NCI-H1092 treated with DMSO at 0.1 percent for 48 hours (cell line): ENCODE data around the gene GABRB1.
A peak's percentile ranks its signal among the peaks of the same experiment; 100 is the strongest.

ENCODE experiments used
- DNase-seq: peaks from one replicate; lab custom pipeline; 2025; lab: John Stamatoyannopoulos, UW

Gene GABRB1

DNA sequence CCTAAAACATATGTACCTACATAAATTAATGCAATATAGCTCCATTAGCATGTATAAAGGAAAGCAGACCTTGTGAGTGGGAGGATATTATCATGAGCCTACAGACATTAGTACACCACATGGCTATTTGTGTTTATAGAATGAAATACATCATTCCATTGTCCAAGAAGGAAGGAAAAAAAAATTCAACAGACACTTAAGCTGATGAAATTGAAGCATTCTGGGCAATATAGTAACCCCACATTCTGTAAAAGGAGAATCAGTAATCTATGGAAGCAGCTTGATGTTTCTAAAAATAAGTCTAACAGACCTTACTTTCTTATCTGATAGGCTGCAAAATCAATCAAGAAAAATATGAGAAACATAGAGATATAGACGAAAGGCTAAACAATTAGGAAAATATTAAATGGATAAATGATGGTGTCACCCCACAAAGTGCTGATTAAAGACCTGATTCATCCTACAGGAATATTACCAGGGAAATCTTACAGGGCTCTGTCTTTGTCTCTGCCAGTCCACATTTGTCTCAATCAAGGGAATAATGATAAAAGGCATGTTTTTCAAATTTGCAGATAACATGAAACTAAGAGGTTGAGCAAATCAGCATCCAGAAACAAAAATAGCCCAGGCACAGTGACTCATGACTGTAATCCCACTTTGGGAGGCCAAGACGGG is 355.3 kb downstream of the GABRB1 start:
- no peak for DNase-seq

DNA sequence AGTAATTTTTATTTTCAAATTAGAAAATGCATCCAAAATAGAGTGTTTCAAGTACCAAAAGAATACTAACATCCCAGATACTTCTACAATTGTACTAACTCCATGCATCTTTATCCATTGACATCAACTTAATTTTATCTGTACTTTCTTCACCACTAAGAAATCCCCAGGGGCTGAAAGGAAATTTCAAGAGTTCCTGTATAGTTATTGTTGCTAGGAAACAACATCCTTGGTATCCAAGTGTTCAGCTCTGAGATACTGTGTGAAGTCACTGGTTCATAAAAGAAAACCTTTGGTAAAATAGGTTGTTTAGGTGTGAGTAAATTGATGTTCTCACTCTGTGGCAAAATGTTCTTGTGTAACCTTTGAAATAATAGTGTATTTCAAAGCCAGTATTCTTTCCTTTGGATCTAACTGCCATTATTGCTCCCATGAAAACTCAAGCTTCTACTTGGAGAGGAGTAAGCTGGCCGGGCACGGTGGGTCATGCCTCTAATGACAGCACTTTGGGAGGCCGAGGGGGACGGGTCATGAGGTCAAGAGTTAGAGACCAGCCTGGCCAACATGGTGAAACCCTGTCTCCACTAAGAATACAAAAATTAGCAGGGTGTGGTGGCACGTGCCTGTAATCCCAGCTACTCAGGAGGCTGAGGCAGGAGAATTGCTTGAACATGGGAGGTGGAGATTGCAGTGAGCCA is 359.2 kb downstream of the GABRB1 start:
- no peak for DNase-seq

- DNase-seq, result no peak
These were observed 359.9 kb downstream of the GABRB1 start for GRCh38 chr4:47391256-47391655.

- DNase-seq, result no peak
These were observed 375.0 kb downstream of the GABRB1 start for GRCh38 chr4:47406408-47406807.

- no peak for DNase-seq
These were observed 378.9 kb downstream of the GABRB1 start for GRCh38 chr4:47410271-47410670.

DNA sequence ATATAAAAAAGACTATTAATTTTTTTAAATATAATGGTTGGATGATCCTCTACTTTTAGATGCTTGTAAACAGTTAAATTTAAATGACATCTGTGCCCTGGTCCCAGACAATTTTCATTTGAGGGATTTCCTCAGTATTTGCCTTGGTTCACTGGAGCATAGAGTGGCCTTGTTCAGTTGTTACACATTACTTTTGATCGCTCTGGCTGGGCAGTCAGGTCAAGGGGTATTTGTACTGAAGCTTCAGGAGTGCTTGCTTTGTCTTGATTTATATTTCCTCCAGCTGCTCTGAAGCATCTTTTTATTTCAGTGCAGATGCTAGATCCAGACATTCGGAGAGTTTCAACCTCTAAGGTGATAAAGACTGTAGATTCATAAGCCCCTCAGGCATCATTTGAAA is 382.2 kb downstream of the GABRB1 start:
- DNase-seq, result peak; percentile 38

GRCh38 chr4:47415719-47416118 is 384.4 kb downstream of the GABRB1 start:
- DNase-seq, result no peak

- DNase-seq, result no peak
These were observed 386.8 kb downstream of the GABRB1 start for GRCh38 chr4:47418147-47418546.

GRCh38 chr4:47419296-47419695 is 387.9 kb downstream of the GABRB1 start:
- DNase-seq, result no peak

GRCh38 chr4:47425628-47426027 is 394.3 kb downstream of the GABRB1 start:
- DNase-seq, result no peak

DNA sequence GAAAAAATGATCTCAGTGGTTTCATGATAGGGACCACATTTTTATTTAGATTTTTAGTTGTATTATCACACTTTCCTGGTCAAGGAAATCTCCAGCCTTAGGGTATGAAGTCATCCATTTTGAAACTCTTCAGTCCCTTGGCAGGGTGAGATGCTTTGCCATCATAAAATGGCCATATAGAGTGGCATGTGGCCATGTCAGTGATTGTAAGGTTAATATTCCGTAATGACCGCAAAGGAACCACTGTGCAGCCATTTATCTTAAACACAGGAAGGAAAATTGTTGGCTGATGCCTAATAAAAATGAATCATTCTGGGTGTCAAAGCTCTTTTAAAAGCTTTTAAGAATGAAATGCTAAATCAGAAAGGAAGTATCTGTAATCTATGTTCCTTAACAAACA is 396.6 kb downstream of the GABRB1 start:
- DNase-seq, result no peak

GRCh38 chr4:47432749-47433148 is 401.4 kb downstream of the GABRB1 start:
- DNase-seq, result no peak

- no peak for DNase-seq
These were observed 403.6 kb downstream of the GABRB1 start for GRCh38 chr4:47434931-47435330.

DNA sequence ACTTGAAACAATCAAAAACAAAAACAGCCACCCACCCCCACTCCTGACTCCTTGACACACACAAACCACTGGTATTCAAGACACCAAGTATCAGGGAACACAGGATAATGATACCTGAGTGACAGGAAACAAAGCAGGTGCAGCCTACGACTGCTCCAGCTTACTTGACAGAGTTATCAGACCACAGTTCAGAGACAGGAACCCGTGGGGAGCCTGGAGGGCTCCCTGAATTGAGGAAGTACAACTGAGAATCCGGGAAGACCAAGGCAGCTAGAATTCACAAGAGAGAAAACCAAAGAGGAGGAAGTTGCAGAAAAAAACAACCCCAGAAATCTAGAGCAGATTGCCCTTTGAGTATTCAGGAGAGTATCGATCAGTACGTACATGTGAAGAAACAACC is 411.6 kb downstream of the GABRB1 start:
- DNase-seq, result no peak

DNA sequence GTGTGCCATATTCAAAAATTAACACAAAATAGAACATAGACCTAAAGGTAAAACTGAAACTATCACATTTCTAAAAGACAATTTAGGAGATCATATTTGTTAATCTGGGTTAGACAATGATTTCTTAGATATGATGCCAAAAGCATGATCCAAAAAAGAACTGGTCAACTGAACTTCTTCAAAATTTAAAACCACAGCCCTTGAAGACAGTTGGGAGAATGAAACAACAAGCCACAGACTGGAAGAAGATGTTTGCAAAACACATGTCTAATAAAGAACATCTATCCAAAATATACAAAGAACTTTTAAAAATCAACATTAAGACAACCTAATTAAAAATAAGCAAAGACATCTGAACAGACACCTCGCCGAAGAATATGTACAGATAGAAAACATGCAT is 412.7 kb downstream of the GABRB1 start:
- DNase-seq, result no peak

DNA sequence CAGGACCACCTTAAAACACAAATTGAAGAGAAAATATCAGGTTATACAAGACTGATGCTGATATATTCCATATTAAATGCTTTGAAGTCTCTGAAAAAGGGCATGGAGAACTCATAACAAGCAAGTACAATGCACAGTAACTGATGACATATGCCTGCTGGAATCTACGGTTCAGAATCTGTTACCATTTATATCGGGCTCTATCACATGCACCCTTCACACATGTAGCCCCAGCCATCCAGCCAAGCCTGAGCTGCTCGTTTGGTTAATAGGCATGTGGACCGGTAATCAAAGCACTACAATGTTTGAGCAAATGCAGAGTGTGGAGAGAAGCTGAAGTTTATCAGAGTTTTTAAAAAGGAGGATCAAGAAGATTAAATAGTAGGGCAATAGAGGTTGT is 420.3 kb downstream of the GABRB1 start:
- no peak for DNase-seq

DNA sequence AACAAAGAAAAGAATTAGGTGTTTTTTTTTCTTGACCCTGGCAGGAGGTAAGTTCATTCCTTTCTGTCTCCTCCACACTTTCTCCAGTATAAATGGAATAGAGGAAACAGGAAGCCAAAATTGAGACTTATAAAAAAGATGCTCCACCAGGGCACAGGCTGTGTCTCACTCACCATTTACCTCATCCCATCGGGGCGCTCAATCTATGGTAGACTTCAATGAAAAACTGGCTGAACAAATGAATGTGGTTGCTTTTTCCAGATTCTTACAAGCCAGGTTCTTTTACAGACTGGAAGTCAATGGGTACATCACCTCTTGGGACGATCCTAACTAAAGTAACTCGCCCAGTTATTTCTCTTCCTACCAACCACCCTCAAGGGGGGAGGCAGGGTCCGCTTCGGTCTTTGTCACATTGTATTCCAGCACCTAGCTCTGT is 431.4 kb downstream of the GABRB1 start:
- no peak for DNase-seq

GRCh38 chr4:47463235-47463956 is 432.0 kb downstream of the GABRB1 start, which contains the start of gene COMMD8:
Gene COMMD8 (minus strand): TSS chr4:47463702. CDS start chr4:47463651, 51 bp downstream.
- peak; percentile 93 for DNase-seq

- no peak for DNase-seq
These were observed 433.6 kb downstream of the GABRB1 start for GRCh38 chr4:47465004-47465403.

DNA sequence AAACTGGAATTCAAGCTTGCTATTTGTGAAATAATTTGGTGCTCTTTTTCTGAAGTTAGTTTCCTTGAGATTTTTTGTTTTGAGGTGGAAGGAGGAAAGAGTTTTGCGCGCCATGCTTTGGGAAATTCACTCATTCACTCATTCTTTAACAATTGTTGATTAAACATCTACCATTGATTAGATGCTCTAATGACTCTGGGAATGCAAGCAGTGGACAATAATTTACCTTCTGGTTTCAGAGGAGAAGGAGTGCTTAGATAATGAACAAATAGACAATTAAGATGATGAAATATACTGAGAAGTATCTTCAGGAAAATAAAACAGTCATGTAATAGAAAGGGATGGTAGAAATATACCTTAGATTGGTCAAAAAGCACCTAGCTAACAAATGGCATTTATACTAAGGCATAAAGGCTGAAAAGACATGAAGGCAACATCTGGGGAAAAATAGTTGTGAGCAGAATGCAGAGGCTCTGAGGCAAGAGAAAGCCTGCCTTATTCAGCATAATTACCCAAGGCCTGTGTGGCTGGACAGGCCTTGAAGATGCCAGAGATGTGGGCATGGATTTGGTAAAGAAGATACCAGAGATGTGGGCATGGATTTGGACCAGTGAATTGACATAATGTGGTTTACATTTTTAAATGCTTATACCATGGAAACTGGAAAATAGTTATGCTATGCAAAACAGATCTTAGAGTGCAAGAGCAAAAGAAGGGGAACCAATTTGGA is 434.9 kb downstream of the GABRB1 start:
- no peak for DNase-seq

DNA sequence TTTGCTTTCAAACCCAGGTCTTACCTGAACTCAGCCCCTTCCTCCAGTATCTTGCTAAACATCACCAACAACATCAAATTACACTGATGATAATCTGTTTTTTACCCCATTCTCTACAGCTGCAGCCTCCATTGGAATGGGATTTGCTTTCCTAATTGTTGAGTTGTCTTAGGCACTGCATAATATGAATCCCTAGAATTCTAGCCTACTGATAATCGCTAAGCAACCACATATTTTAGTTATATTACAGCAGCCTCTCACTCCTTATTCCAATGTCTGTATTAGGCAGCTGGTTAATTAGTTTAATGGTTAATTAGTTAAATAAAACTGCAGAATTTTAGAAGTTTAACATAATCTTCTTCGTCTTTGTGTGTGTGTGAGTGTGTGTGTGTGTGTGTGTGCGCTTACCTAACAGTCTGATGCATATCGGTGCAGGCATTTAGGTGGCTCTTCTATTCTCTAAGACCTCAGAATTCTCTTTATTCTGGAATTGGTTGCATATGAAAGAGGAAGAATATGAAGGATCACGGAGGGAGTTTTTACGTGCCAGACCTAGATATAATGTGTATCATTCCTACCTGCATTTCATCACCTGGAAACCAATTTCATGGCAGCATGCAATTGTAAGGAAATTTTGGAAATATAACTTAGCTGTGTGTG is 437.5 kb downstream of the GABRB1 start:
- no peak for DNase-seq

DNA sequence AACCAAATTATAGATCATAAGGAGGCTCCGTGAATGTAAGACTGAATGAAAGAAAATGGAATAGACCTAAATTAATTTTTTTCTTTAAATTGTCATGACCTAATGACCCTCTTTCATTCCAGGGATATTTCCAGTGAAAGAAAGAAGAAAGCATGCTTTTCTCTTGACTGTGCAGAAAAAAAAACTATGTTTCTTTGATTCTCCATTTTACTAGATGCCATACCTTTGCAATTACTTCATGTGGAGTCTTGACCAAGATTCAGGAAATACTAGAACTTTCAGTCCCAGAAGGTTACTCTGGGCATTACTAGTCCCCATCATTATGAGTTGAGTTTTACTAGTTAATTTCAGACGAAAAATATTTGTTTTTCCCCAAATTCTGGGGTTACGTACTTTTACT is 438.6 kb downstream of the GABRB1 start:
- DNase-seq, result no peak
